Stimulated activated CD8-positive, alpha-beta memory T cell treated with anti-CD3 and anti-CD28 coated beads, Interleukin-15, amount 100 ng/mL, for 24 hours (primary cell): ENCODE data around the gene C12orf43.

Source experiments
- DNase-seq: peaks from one replicate; pipeline ENCODE4 v3.0.0-alpha.2; 2020; ENCODE audit warnings: low read depth

C12orf43 gene

DNA sequence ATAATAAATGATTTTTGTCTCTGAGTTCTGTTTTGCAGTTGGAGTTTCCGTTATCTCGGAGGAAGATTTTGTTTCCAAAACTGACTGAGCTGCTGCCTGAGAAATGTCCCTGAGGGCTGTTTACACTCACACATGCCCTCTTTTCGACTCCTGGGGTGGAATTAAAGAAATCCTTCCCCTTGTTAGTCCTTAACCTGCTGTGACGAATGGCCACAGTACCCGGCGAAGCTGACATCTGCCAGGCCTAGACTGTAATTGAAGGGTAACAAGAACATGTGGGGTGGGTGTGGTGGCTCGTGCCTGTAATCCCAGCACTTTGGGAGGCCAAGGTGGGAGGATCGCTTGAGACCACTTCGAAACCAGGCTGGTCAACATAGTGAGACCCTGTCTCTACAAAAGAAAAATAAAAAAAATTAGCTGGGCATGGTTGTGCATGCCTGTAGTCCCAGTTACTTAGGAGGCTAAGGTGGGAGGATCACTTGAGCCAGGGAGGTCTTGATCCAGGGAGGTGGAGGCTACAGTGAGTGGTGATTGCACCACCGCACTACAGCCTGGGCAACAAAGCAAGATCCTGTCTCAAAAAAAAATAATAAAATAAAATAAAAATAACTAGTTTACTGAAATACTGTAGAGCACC, 14.4 kb upstream of the C12orf43 start:
- no peak for DNase-seq

DNA sequence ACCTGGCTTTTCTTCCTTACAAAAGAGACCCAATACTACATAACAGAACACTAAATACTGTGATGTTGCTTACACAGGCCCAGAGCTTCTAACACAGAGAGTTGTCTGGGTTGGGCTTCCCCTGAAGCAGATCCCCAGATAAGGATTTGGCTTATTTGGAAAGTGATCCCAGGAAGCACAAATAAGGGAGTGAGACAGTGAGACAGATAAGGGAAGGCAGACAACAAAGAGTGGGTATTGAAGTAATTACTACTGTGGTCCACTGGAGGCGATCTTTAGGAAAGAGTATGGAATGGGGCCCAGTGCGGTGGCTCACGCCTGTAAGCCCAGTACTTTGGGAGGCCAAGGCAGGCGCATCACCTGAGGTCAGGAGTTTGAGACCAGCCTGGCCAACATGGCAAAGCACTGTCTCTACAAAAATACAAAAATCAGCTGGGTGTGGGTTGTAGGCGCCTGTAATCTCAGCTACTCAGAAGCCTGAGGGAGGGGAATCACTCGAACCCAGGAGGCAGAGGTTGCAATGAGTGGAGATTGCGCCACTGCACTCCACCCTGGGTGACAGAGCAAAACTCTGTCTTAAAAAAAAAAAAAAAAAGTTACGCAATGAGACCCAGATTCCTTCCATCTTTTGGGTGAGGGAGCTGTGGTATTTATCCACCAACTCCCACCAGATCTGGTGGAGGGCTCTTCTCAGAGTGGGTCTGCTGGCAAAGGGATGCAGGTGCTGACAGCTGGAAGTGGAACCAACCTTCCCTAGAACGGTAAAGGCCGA, 10.2 kb upstream of the C12orf43 start:
- DNase-seq, result no peak

DNA sequence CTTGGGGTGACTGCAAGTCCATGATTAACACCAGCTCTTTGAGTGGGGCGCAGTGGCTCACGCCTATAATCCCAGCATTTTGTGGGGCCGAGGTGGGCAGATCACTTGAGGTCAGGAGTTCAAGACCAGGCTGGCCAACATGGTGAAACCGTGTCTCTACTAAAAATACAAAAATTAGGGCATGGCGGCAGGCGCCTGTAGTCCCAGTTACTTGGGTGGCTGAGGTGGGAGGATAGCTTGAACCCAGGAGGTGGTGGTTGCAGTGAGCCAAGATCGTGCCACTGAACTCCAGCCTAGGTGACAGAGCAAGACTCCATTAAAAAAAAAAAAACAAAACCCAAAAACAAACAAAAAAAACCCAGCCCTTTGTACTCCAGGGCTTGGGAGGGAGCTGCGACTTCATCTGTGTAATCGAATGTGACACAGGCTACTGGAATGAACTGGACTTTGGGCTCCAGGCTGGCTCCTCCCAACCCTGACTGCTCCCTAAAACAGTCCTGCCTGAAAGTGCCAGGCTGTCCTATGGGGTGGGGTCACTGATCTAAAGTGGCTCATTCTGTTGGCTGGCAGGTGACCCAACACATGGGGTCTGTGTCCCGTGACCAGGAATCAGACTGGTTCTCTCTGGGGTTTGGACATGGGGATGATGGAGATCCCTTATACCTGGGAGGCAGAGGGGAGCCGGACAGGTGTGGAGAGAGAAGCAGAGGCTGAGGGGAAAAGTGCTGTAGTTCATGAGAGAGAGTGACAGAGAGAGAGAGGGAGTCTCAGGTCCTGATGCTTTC, 9.3 kb upstream of the C12orf43 start:
- DNase-seq, result no peak

DNA sequence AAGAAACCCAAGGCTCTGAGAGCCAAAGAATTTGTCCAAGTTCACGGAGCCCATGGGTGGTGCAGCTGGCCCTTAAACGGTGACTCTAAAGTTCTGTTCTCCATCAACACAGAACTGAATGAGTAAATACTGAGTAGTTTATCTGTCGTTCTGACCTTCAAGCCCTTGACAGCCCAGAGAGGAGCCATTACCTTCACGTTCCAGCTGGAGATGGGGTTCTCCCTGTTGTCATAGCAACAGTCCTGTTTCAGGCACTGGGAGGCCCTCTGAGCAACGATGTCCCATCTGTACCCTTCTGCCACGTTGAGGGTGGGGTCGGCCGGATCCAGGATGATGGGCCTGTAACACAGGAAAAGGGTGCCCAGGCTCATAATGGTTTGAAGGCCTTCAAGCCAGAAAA, 7.5 kb upstream of the C12orf43 start:
- no peak for DNase-seq

DNA sequence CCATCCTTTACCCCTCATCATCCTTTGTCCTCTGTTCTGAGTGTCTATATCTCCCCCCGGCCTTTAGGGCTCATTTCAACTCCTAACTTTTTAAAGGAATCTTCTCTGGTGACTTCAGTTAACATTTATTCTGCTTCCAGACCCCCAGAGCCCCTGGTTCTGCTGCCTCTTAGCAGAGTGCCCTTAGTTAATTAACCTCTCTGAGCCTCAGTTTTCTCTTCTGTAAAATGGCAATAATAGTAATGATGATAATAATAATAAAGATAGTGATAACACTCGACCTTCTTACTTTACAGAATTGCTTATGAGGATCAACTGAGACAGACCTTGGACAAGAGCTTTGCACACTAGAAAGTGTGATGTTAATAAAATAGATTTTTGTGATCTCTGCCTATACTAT, 6.4 kb upstream of the C12orf43 start:
- DNase-seq, result no peak

DNA sequence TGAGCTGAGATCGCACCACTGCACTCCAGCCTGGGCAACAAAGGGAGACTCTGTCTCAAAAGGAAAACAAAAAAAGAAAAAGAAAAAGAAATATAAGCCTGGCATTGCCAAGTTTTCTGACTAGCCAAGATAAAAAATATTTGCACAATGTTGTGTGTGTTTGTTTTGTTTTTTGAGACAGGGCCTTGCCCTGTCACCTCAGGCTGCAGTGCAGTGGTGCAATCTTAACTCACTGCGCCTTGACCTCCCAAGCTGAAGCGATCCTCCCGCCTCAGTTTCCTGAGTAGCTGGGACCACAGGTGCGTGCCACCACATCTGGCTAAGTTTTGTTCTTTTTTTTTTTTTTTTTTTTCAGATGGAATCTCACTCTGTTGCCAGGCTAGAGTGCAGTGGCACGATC, 5.5 kb upstream of the C12orf43 start:
- no peak for DNase-seq

DNA sequence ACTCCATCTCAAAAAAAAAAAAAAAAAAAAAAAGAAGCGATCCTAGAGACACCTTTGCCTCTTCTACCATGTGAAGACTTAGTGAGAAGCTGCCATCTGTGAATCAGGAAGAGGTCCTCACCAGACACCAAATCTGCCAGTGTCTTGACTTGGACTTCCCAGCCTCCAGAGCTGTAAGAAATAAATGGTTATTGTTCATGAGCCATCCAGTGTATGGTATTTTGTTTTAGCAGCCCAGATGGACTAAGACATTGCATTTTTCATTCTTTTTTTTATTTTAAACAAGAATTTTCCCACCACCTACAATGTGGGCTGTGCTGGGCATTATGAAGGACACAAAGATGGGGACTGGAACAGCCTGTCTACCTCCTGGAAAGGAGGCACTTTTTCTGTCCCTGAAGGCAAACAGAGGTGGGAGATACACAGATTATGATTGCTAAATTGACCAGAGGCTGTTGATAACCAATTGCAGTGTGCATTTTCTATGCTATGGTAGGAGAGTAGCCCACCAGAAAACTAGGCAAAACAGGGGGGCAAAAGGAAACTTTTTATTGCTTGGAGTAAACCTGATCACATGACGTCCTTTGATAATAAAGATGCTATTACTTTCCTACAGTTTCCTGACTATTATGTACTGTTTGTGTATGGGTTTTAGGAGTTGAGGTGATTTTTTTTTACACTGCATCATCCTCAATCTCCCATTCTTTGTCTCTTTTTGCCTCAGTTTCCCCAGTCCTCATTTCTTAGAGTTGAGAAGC, 2.8 kb upstream of the C12orf43 start:
- DNase-seq, result no peak

DNA sequence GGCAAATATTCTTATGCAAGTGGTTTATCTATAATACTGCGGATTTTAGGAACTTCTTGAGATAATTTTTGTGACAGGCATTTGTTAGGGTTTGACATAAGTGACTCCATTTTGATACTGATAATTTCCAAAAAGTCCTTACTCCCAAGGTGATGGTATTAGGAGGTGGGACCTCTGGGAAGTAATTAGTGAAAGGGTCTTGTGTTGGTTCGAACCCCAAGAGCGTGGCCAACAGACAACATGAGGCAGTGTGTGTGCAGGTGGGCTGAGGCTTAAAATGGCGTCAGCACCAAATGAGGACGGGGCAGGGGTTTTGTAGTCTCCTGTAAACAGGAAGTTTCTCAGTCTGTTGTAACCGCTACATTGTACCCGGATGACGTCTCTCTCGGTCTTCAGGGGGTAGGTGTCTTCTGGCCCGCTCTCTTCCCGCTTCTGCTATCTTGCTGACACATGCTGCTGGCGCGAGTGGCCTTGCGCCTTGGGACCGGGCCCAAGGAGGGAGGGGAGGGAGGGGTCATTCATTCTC, 1.7 kb upstream of the C12orf43 start:
- no peak for DNase-seq

DNA sequence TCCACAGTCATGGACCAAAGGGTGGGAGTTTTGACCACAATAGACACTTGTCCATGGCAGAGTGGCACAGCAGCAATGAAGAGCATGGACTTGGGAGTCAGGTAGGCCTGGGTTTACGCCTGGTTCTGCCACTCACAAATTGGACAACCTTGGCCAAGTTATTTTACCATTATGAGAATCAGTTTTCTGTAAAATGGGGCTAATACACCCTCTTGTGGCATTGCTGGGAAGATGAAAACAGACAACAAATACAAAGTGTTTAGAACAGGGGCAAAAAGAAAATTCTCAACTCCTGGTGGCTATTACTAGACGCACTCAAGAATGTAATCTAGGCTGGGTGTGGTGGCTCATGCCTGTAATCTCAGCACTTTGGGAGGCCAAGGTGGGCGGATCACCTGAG, 2.6 kb downstream of the C12orf43 start:
- no peak for DNase-seq

DNA sequence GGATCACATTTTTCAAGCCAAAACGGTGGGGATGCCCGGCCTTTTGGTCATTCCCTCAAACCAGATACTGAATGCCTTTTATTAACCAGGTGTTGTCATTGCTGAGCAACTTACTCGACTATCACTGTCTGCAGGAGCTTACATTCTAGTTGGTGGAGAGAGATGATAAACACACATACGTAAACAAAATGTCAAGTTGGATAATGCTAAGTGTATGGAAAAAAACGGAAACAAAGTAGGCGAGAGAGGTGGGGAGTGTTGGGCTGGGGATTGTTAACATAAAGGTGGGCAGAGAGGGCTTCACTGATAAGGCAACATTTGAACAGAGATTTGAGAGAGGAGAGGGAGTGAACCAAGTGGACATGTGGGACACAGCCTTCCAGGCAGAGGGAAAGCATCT, 4.5 kb downstream of the C12orf43 start:
- DNase-seq, result no peak

DNA sequence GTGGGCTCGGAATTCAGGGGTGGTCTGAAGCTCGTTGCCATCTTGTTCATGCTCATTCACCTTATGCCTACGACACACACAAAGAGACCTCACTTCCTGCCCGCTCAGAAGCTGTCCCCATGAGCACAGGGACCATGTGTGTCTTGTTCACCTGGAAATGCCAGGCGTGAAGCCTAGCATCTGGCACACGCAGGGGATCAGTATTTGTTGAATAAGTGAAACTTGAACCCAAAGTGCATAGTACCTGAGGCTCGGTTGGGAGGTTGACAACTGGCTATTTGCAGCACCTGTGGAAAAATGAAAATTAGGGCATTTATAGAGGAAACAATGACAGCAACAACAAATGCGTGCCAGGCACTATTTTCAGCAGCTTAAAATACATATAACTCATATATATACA, 5.4 kb downstream of the C12orf43 start:
- no peak for DNase-seq

DNA sequence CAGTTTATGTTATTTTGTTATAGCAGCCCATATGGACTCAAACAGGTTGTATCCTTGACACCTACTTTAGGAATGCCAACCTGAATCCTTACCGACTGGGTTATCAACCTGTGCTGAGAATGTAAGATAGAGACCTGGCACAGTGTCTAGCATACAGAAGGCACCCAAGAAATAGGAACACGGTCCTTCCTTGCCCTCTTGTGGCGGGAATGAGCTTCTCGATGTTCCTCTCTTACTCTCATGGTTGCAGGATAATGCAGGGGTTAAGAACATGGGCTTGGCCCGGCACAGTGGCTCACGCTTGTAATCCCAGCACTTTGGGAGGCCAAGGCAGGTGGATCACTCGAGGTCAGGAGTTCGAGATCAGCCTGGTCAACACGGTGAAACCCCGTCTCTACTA, 6.5 kb downstream of the C12orf43 start:
- no peak for DNase-seq

DNA sequence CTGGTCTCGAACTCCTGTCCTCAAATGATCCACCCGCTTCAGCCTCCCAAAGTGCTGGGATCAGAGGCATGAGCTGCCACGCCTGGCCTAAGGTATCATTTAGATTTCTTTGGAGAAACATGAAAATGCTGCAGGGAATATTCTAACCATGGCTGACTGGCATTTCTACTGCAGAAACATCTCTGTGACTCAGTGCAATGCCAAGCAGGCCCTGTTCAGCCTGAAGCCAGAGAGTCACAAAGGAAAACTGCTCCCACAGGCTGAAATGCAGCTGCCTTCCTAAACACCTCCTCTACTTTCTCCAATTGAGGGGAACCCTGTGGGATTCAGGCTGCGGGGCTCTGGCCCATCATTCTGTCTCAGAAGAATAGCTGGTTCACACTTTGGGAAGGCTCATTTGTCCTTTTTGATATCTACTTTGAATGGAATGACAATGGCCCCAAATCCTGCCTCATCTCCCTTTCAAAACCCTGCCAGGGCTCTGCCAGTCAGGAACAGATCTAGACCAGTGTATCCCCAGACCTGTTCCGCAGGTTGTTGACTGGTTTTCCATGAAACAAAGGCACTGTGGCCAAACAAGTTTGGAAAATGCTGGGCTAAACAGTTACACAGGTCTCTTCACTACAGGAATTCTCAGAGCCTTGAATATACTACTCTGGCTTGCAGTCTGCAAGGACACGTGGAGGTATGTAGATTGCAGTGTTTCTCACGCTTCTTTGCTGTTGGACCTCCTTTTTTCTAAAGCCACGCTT, 7.8 kb downstream of the C12orf43 start:
- DNase-seq, result no peak

DNA sequence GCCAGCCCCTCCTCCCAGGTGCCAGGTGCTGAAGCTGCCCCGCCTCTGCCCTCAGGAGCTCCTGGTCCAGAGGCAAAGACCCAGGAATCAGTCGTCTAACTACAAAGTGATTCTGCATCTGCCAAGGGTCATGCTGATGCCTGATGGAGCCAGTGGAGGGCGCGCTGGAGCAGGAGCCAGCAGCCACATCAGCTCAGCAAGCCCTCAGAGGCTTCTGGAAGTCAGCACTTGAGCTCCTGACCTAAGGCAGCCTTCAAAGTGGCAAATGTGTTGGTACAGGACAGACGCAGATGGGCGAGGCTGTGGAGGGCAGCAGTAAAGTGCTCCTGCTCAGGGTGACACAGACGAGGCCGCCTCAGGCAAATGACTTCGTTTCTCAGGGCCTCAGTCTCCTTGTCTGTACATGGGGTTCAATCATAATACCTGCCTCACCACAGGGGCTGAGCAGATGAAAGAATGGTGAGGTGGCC, 10.9 kb downstream of the C12orf43 start:
- DNase-seq, result no peak

DNA sequence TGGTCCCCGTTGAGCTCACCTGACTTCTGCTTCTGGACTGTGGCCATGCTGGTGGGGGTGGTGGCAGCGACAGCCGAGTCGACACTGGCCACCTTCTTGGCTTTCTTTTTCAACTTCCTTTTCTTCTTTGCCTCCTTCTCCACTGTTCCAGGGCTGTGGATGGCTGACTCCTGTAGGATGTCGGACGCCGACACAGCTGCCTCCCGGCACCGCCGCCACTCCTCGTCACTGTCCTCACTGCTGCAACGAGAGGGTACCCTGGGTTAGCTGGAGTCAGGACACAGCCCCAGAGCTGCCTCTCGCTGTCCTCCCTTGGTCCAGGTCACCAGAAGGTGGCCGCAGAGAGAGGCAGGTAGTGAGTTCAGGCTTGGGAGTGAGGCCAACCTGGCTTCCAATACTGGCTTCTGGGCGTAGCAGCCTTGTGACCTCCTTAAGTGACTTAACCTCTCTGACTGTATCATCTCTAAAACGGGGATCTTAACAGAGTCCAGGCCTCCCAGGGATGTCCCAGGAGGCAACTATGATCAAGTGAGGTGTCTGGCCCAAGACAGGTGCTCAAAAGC, 12.0 kb downstream of the C12orf43 start:
- no peak for DNase-seq

DNA sequence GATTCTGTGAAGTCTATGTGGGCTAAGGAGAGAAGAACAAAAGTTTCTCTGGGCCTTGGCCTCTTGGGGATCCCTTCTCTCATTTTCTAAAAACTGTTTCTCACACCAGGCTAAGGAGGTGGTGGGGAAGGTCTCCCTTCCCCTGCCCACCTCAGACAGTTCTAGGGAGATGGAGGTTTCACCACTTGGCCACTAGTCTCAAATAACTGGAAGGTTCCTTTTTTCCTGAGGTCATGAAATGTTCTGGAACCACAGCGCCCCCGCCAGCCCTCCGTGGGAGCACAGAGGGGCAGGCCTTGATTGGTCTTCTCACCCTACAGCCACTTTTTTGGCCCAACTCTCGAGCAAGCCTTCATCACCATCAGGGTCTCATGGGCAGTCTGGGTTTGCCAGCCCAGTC, 12.6 kb downstream of the C12orf43 start:
- DNase-seq, result no peak

DNA sequence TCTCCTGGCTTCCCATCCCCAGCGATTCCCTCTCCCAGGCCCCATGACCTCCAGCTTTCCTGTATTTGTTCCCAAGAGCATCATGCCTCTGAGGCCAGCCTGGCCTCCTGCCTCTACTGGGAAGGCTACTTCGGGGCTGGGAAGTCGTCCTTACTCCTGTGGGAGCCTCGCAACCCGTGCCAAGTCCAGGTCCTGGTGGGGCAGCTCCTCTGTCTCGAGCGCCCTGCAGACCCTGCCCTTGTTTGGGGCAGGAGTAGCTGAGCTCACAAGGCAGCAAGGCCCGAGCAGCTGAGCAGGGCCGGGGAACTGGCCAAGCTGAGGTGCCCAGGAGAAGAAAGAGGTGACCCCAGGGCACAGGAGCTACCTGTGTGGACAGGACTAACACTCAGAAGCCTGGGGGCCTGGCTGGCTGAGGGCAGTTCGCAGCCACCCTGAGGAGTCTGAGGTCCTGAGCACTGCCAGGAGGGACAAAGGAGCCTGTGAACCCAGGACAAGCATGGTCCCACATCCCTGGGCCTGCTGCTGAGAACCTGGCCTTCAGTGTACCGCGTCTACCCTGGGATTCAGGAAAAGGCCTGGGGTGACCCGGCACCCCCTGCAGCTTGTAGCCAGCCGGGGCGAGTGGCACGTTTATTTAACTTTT, 14.3 kb downstream of the C12orf43 start:
- DNase-seq, result no peak

DNA sequence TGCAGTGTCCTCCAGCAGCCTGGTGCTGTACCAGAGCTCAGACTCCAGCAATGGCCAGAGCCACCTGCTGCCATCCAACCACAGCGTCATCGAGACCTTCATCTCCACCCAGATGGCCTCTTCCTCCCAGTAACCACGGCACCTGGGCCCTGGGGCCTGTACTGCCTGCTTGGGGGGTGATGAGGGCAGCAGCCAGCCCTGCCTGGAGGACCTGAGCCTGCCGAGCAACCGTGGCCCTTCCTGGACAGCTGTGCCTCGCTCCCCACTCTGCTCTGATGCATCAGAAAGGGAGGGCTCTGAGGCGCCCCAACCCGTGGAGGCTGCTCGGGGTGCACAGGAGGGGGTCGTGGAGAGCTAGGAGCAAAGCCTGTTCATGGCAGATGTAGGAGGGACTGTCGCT, 15.2 kb downstream of the C12orf43 start:
- no peak for DNase-seq

DNA sequence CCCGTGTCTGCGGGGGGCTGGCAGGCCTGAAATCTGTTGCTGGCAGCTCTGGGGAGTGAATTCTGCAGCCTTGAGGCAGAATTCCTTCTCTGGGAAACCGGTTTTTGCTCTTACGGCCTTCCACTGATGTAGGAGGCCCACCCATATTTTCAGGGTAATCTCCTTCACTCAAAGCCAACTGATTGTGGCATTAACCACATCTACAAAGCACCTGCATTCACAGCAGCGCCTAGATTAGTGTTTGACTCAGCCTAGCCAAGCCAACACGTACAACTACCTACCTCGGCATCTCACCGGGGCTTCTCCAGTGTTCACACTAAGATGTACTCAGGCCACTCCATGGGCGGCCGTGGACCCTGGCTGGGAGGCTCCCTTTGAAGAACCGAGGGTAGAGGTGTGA, 15.8 kb downstream of the C12orf43 start:
- DNase-seq, result no peak
